Hippocampal formation (tissue), 2 donors: ENCODE measurements around the gene SF3A2.

Source experiments
- DNase-seq, 2 donors: peaks; one replicate each; lab custom pipeline; 2025; lab: John Stamatoyannopoulos, UW

Gene SF3A2

DNA sequence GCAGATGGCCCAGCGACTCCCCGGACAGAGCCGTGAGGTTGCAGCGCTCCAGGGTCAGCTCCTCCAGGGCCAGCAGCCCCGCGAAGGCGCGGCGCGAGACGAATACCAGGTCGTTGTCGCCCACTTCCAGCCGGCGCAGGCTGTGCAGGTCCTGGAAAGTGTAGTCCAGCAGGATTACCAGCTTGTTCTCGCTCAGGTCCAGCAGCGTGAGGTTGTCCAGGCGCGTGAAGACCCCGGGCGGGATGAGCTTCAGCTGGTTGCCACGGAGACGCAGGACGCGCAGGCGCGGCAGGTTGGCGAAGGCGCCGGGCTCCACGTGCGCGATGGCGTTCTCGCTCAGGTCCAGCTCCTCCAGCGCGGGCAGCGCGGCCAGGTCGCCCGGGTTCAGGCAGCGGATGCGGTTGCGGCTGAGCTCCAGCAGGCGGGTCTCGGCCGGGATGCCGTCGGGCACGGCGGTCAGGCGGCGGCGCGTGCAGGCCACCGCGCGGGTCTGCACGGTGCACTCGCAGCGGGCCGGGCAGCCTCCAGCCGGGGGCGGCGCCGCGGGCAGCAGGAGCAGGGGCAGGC lies 54.6 kb downstream of the SF3A2 start:
- no peak for DNase-seq

DNA sequence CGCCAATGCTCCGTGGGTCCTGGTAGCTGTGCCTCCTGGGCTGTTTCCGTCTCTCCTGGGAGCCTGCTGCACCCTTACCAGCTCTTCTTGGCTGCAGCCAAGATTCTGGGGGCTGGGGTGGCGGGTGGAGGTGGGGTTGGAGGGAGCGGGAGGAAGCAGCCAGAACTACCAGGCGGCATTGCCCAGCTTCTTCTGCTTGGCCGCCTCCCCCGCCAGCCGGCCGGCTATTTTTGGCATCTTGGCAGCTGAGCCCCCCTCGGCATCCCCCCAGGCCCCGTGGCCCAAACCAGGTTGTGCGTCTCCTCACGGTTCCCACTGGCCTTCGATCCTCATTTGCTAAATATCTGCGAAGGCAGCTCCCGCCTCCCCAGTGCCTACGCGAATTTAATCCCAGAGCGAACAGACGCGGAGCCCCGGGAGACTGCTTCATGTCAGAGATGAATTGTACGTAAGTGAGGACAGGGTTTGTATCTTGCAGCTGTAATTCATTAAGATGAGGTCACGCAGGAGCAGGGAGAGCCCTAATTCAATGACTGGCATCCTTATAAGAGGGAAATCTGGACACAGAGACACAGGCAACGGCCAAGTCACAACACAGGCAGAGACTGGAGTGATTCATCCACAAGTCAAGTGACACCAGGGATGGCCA lies 58.2 kb downstream of the SF3A2 start:
- DNase-seq, result peak; percentile 11 to 47

DNA sequence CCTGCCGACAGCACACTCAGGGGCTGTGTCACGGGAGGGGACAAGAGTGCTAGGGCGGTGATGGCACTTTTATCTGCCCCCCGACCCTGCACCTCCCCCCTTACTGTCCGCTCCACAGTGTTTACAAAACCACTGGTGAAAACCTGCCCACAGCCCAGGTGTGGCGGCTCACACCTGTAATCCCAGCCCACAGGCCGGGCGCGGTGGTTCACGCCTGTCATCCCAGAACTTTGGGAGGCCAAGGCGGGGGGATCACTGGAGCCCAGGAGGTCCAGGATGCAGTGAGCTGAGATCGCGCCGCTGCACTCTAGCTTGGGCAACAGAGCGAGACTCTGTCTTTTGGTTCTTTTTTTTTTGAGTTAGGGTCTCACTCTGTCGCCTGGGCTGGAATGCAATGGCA lies 59.5 kb downstream of the SF3A2 start:
- no peak for DNase-seq
